DMS 273 treated with DMSO at 0.1 percent for 48 hours (cell line): ENCODE results near the gene LYSMD3.

Source experiments
- DNase-seq: peaks from one replicate; lab custom pipeline; 2025; lab: John Stamatoyannopoulos, UW

Gene LYSMD3

GRCh38 chr5:90479611-90480385 lies 49.6 kb downstream of the LYSMD3 start:
- no peak for DNase-seq

DNA sequence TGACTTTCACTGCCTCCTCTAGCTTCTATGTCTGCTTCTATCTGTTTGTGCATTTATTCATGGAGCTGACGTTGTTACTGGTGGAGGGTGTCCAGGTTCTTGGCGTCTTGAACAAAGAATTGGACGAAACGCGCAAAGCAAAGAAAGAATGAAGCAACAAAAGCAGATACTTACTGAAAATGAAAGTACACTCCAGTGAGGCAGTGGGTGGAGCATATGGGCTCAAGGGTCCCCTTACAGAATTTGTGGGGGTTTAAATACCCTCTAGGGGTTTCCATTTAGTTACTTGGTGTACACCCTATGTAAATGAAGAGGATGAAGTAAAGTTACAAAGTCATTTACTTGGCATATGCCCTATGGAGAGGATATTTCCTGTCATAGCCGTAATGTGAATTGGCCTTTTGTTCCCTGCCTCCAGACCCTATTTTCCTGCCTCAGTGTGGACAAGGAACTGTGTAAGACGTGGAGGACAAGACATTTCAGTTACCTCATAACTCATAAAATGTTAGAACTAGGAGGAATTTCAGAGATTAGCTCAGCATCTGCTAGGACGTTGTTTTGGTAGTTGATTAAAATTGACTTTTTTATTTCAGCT lies 51.7 kb downstream of the LYSMD3 start:
- no peak for DNase-seq

GRCh38 chr5:90477073-90477472 lies 52.3 kb downstream of the LYSMD3 start:
- no peak for DNase-seq

GRCh38 chr5:90476391-90476790 lies 53.0 kb downstream of the LYSMD3 start:
- DNase-seq = no peak

GRCh38 chr5:90475436-90475980 lies 53.9 kb downstream of the LYSMD3 start:
- DNase-seq = no peak

GRCh38 chr5:90474235-90475107 lies 54.9 kb downstream of the LYSMD3 start, which contains the start of the genes MBLAC2 and POLR3G:
Gene MBLAC2, minus strand, starts transcription at chr5:90474771. Its CDS starts 479 bp downstream, at chr5:90474292.
Gene POLR3G, plus strand, starts transcription at chr5:90474864. Its CDS starts 10,704 bp downstream, at chr5:90485568.
- DNase-seq = peak; percentile 86

- DNase-seq = no peak
Observed at GRCh38 chr5:90473396-90474234, 55.8 kb downstream of the LYSMD3 start.

- no peak for DNase-seq
Observed at GRCh38 chr5:90472783-90473395, 56.5 kb downstream of the LYSMD3 start.
